ENCODE data around the gene RAP2A. TPM values are rescaled to one million over a fixed set of nuclear protein-coding genes. Genes with fewer than 3 reads are reported as not detected.

RAP2A gene
- total and polyA plus RNA-seq, 11 donors, result 3.9 to 34.8 (median 23.2) TPM

- peak; percentile 99 for DNase-seq
- ATAC-seq, result peak; percentile 92 to 96 (median 95)
- intact Hi-C loops (cut with DNase I), result loop anchor here in 4 of 10 donors (5.0 to 10.0 kb wide), 11 partner anchors 66 to 372 kb away; partner anchors contain the start of gene MBNL2 (in 3 of the 4)
- 0% methylated on average over 46 to 50 of the region's 50 CpGs for WGBS, 4 donors
- H3K4me1 ChIP-seq, result peaks cover 0 to 43% (median 28%) of the 10 kb centered on the region in 12 donors
- no peaks in the 10 kb centered on the region for H3K36me3 ChIP-seq
- no peaks in the 10 kb centered on the region for H3K27me3 ChIP-seq
- peak overlapping the region; percentile 72 to 92 (median 87) for H3K4me3 ChIP-seq
- peak overlapping the region; percentile 96 to 100 (median 99) for H3K27ac ChIP-seq
- TF ChIP-seq POLR2A (IDR thresholded peaks at IDR 0.05) (peak in 1 of 2 donors; percentile 30), CTCF (IDR thresholded peaks at IDR 0.05) (no peak)
- H3K9me3 ChIP-seq, result no peaks in the 10 kb centered on the region
These were observed 847 bp upstream of the RAP2A start for GRCh38 chr13:97432917-97433726.

DNA sequence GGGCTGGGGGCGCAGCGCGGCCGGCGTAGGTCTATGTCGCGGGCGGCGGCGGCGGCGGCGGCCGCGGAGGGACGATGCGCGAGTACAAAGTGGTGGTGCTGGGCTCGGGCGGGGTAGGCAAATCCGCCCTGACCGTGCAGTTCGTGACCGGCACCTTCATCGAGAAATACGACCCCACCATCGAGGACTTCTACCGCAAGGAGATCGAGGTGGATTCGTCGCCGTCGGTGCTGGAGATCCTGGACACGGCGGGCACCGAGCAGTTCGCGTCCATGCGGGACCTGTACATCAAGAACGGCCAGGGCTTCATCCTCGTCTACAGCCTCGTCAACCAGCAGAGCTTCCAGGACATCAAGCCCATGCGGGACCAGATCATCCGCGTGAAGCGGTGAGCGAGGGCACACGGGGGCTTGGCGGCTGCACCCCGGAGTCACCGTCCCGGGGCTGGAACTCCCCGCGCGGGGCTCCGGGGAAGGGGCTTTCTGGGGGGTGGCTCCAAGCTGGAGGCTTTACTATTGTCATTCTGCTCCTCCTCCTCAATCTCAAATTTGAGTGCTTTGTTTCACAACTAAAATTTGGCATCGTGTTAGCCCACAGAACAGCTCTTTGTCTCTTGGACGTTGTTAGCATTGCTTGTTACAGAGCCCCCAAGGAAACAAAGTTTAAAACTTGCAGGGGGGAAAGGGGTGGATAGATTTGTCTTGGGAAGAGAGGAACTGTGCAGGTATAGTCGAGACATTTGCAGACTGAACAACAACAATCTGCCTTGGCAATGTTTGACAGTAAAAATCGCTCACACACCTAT is 630 bp downstream of the RAP2A start:
- peak; percentile 36 to 76 (median 50) for DNase-seq
- peaks cover 0 to 5% (median 0%) of the 10 kb centered on the region in 9 donors for H3K36me3 ChIP-seq
- 0 to 2% (median 1%) methylated on average over 4 to 60 of the region's 60 CpGs for WGBS, 4 donors
- H3K4me3 ChIP-seq, result peak overlapping the region; percentile 54 to 92 (median 81)
- intact Hi-C loops (cut with DNase I), result loop anchor here in 4 of 10 donors (5.0 to 10.0 kb wide), 12 partner anchors 67 to 370 kb away; partner anchors contain the start of gene MBNL2 (in 3 of the 4)
- peak overlapping the region; percentile 28 to 100 (median 80) for H3K27ac ChIP-seq
- no peaks in the 10 kb centered on the region for H3K27me3 ChIP-seq
- ATAC-seq, result no peak
- TF ChIP-seq CTCF (IDR thresholded peaks at IDR 0.05) (no peak), POLR2A (IDR thresholded peaks at IDR 0.05) (no peak)
- H3K9me3 ChIP-seq, result no peaks in the 10 kb centered on the region
- H3K4me1 ChIP-seq, result peaks cover 3 to 58% (median 40%) of the 10 kb centered on the region in 12 donors

- DNase-seq (no peak), ATAC-seq (no peak)
- Histone ChIP-seq H3K27me3 (no peaks in the 10 kb centered on the region), H3K4me1 (peaks cover 3 to 60% (median 41%) of the 10 kb centered on the region in 12 donors), H3K9me3 (no peaks in the 10 kb centered on the region), H3K36me3 (peaks cover 0 to 10% (median 0%) of the 10 kb centered on the region in 9 donors), H3K4me3 (peak overlapping the region; percentile 54 to 92 (median 81)), H3K27ac (peak overlapping the region in 4 of 12 donors; percentile 78 to 99 (median 88))
- no peak for TF ChIP-seq CTCF (IDR thresholded peaks at IDR 0.05)
- TF ChIP-seq POLR2A (IDR thresholded peaks at IDR 0.05), result no peak
- 21 to 33% (median 28%) methylated on average over 3 of the region's 3 CpGs for WGBS, 4 donors
- intact Hi-C loops (cut with DNase I), result loop anchor here in 4 of 10 donors (5.0 to 10.0 kb wide), 8 partner anchors 109 to 369 kb away; partner anchors contain the start of gene MBNL2 (in 2 of the 4)
These were observed 1.4 kb downstream of the RAP2A start for GRCh38 chr13:97435323-97435722.
